Osteocyte (in vitro differentiated cells): ENCODE measurements around the gene PRKN. TPM values are rescaled to one million over a fixed set of nuclear protein-coding genes. Genes with fewer than 3 reads are reported as not detected.
"Not testable (repeated sequence)": the region's sequence is repeated elsewhere in the genome, so short reads cannot be mapped to it uniquely, and the experiment has no call there.

Experiments used
- DNase-seq: peaks from one replicate; pipeline ENCODE4 v3.0.0; 2021; ENCODE audit warnings: mixed read lengths; ENCODE audit not compliant: unreplicated experiment; ENCODE audit errors: extremely low spot score
- H3K27ac Mint-ChIP-seq: one replicate; pipeline ENCODE4 v1.8.0; 2021; ENCODE audit warnings: mild to moderate bottlenecking, mixed read lengths; ENCODE audit not compliant: unreplicated experiment
- H3K27me3 Mint-ChIP-seq: one replicate; pipeline ENCODE4 v1.8.0; 2021; ENCODE audit warnings: mixed read lengths; ENCODE audit not compliant: unreplicated experiment
- H3K36me3 Mint-ChIP-seq: one replicate; pipeline ENCODE4 v1.8.0; 2021; ENCODE audit warnings: mixed read lengths; ENCODE audit not compliant: unreplicated experiment
- H3K4me1 Mint-ChIP-seq: one replicate; pipeline ENCODE4 v1.8.0; 2021; ENCODE audit warnings: mixed read lengths; ENCODE audit not compliant: unreplicated experiment
- H3K4me3 Mint-ChIP-seq: one replicate; pipeline ENCODE4 v1.8.0; 2021; ENCODE audit warnings: mild to moderate bottlenecking, moderate library complexity, mixed read lengths; ENCODE audit not compliant: unreplicated experiment
- H3K9me3 Mint-ChIP-seq: one replicate; pipeline ENCODE4 v1.8.0; 2021; ENCODE audit warnings: mixed read lengths; ENCODE audit not compliant: unreplicated experiment
- total RNA-seq: library from RNA; stranded (reverse); gene quantifications from 2 replicates; pipeline ENCODE4 v1.2.1, GENCODE V29; 2021
- TF ChIP-seq, protein P1 (sequence below): fragments of 200-600 bp; sonication (generic); IDR thresholded peaks from 2 replicates; pipeline ENCODE4 v1.5.0; 2021; ENCODE audit warnings: antibody characterized with exemption, mild to moderate bottlenecking, moderate library complexity

PRKN gene
- total RNA-seq, 1 donor from 2014 or later: 13.4 TPM

DNA sequence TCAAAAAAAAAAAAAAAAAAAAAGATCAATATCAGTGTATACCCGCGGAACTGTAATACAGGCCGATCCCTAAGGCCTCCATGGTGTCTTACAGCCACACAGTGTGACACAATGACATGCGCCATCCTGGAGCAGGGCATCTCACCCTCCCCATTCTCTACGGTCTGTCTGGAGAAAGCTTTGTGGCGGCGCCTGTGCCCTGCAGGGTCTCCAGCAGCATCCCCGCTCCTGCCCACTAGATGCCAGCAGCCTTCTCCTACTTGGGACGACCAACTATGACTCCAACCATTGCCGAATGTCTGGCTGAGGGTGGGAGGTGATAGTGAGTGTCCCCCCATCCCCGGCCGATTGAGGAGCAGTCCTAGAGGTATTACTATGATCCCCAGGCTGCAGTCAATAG, 894.9 kb downstream of the PRKN start:
- Mint-ChIP-seq H3K4me1 (peaks cover 62% of the 10 kb centered on the region), H3K27ac (no peak overlapping the region), H3K9me3 (no peaks in the 10 kb centered on the region), H3K27me3 (no peaks in the 10 kb centered on the region), H3K36me3 (no peaks in the 10 kb centered on the region), H3K4me3 (no peak overlapping the region)
- no peak for DNase-seq
- TF ChIP-seq, protein P1, sequence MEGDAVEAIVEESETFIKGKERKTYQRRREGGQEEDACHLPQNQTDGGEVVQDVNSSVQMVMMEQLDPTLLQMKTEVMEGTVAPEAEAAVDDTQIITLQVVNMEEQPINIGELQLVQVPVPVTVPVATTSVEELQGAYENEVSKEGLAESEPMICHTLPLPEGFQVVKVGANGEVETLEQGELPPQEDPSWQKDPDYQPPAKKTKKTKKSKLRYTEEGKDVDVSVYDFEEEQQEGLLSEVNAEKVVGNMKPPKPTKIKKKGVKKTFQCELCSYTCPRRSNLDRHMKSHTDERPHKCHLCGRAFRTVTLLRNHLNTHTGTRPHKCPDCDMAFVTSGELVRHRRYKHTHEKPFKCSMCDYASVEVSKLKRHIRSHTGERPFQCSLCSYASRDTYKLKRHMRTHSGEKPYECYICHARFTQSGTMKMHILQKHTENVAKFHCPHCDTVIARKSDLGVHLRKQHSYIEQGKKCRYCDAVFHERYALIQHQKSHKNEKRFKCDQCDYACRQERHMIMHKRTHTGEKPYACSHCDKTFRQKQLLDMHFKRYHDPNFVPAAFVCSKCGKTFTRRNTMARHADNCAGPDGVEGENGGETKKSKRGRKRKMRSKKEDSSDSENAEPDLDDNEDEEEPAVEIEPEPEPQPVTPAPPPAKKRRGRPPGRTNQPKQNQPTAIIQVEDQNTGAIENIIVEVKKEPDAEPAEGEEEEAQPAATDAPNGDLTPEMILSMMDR: no peak

DNA sequence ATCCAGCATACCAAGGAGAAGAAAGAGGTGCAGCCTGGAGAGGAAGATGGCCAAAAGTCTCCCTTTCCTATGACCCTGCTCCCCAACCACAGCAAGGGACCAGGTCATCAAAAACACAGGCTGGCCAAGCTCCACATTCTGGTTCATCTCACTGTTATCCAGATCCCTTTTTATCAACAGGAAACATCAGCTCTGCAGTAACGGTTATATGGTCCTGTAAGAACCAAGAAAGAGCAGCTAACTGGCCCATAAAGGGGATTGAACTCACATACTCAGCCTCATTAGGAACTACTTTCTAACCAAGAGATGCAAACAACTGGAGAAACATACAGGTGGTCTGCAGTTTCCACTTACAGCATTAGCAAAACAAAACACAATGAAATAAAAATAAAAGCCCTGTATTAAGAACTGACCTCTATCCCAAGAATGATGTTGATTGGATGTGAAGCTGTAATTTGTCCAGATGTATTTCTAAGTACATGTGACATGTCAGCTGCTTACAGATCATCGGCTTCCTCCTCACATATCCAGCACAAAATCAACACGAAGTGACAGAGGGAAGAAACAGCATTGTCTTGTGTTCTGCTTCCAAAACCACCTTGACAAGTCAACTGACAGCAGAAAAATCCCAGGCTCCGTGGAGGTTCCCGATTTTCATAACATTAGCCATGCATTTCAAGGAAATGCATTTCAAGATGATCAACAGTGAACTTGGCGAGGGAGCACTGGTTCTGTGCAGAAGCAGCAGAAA, 896.5 kb downstream of the PRKN start:
- Mint-ChIP-seq H3K9me3 (no peaks in the 10 kb centered on the region), H3K36me3 (no peaks in the 10 kb centered on the region), H3K4me3 (no peak overlapping the region), H3K27me3 (no peaks in the 10 kb centered on the region), H3K27ac (peak overlapping the region; percentile 58), H3K4me1 (peaks cover 58% of the 10 kb centered on the region)
- no peak for DNase-seq
- TF ChIP-seq, protein P1: no peak

DNA sequence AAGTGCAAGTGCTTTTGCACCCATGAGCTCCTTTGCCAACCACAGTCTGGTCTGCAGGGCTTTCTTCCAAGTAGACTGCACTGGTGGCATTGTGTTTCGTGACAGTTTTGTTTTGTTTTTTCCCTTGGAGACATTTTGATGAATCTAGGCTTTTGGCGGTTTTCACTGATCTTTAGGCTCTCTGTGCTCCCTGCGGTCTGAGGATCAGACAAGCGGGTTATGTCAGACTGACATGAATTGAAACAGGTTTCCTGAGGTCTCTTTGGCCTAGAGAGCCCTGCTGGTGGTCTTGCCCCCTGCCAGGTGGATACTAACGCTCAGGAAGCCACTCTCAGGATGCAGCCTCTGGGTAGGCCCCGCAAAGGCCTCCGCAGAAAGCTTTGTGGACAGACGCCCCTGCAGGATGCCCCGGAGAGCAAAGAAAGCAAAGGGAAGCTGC, 898.3 kb downstream of the PRKN start:
- Mint-ChIP-seq H3K4me1 (peaks cover 46% of the 10 kb centered on the region), H3K4me3 (no peak overlapping the region), H3K9me3 (no peaks in the 10 kb centered on the region), H3K27ac (peak overlapping the region; percentile 78), H3K27me3 (no peaks in the 10 kb centered on the region), H3K36me3 (no peaks in the 10 kb centered on the region)
- TF ChIP-seq, protein P1: peak; percentile 19
- no peak for DNase-seq

DNA sequence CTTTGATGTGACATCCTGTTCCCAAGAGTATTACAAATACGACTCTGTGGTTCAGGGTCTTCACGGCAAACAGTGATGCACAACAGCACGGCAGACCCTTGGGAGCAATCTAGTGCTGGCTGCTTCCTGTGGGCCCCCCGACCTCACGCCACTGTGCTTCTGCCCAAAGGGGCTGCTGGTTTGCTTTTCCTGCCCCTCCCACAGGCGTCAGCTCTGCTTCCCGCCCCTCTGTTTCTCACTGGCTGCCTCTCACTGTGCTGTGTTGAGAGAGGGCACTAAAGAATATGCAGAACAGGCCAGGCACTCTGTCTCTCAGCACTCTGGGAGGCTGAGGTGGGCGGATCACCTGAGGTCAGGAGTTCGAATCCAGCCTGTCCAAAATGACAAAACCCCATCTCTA, 899.2 kb downstream of the PRKN start:
- DNase-seq: no peak
- no peaks in the 10 kb centered on the region for H3K27me3 Mint-ChIP-seq
- peaks cover 45% of the 10 kb centered on the region for H3K4me1 Mint-ChIP-seq
- TF ChIP-seq, protein P1: no peak
- no peak overlapping the region for H3K4me3 Mint-ChIP-seq
- no peaks in the 10 kb centered on the region for H3K36me3 Mint-ChIP-seq
- H3K9me3 Mint-ChIP-seq: no peaks in the 10 kb centered on the region
- H3K27ac Mint-ChIP-seq: no peak overlapping the region

DNA sequence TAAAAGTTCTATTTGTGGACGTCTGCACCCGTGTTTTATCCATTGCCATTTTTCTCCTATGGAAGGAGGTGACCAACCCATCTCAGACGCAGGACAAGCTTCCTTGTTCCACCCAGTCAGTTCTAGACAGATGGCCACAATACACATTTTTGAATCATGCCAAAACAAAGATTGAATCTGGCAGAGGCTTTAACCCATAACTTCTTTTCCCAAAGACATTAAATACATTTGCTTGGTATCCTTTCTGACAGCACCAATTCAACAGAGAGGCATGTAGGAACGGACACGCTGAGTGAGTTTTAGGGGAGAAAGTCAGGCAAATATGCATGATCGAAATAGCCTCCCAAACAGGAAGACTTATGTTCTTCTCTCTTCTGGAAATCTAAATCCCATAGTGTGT, 901.1 kb downstream of the PRKN start:
- no peak for DNase-seq
- Mint-ChIP-seq H3K36me3 (no peaks in the 10 kb centered on the region), H3K4me1 (peaks cover 40% of the 10 kb centered on the region), H3K27ac (no peak overlapping the region), H3K9me3 (no peaks in the 10 kb centered on the region), H3K27me3 (no peaks in the 10 kb centered on the region), H3K4me3 (no peak overlapping the region)
- TF ChIP-seq, protein P1: no peak

DNA sequence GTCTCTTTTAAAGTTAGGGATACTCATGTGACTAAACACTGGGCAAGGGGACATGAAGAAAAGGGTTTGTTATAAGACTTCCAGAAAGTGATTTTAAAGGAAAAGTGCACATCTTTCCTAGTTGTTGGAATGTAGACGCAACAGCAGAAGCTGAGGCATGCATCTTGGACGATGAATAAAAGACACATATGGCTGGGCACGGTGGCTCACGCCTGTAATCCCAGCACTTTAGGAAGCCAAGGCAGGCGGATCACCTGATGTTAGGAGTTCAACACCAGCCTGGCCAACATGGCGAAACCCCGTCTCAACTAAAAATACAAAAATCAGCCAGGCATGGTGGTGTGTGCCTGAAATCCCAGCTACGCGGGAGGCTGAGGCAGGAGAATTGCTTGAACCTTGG, 905.4 kb downstream of the PRKN start:
- peaks cover 12% of the 10 kb centered on the region for H3K4me1 Mint-ChIP-seq
- H3K27me3 Mint-ChIP-seq: not testable (repeated sequence)

More for the DNA sequence above, 905.4 kb downstream of the PRKN start:
- not testable (repeated sequence) for H3K36me3 Mint-ChIP-seq, H3K9me3 Mint-ChIP-seq, H3K27ac Mint-ChIP-seq, H3K4me3 Mint-ChIP-seq
- peak; percentile 54 for DNase-seq
